Measurements from ENCODE around the gene ZNF574.

Gene ZNF574

GRCh38 chr19:42042455-42043170, 33.4 kb upstream of the ZNF574 start:
- DNase-seq (ENCODE audit: insufficient read length): no peak
- no peak for FAIRE-seq
- no peak for TF ChIP-seq POLR2A (IDR thresholded peaks at IDR 0.05; ENCODE audit: low read depth, low read length)
- TF ChIP-seq TAF1 (IDR thresholded peaks at IDR 0.05; ENCODE audit: borderline replicate concordance, low read depth, low read length): no peak
- TF ChIP-seq POLR2AphosphoS5 (IDR thresholded peaks at IDR 0.05; ENCODE audit: low read depth, low read length): no peak

GRCh38 chr19:42045575-42045974, 30.4 kb upstream of the ZNF574 start:
- no peak for FAIRE-seq
- TF ChIP-seq POLR2AphosphoS5 (IDR thresholded peaks at IDR 0.05; ENCODE audit: low read depth, low read length) (no peak), POLR2A (IDR thresholded peaks at IDR 0.05; ENCODE audit: low read depth, low read length) (no peak), TAF1 (IDR thresholded peaks at IDR 0.05; ENCODE audit: borderline replicate concordance, low read depth, low read length) (no peak)
- DNase-seq (ENCODE audit: insufficient read length): no peak

GRCh38 chr19:42048992-42049391, 27.0 kb upstream of the ZNF574 start:
- DNase-seq (ENCODE audit: insufficient read length): no peak
- TF ChIP-seq TAF1 (IDR thresholded peaks at IDR 0.05; ENCODE audit: borderline replicate concordance, low read depth, low read length) (no peak), POLR2A (IDR thresholded peaks at IDR 0.05; ENCODE audit: low read depth, low read length) (no peak), POLR2AphosphoS5 (IDR thresholded peaks at IDR 0.05; ENCODE audit: low read depth, low read length) (no peak)
- FAIRE-seq: no peak

GRCh38 chr19:42051166-42052115, 24.5 kb upstream of the ZNF574 start:
- DNase-seq (ENCODE audit: insufficient read length) (no peak), FAIRE-seq (no peak)
- TF ChIP-seq TAF1 (IDR thresholded peaks at IDR 0.05; ENCODE audit: borderline replicate concordance, low read depth, low read length): no peak
- no peak for TF ChIP-seq POLR2AphosphoS5 (IDR thresholded peaks at IDR 0.05; ENCODE audit: low read depth, low read length)
- TF ChIP-seq POLR2A (IDR thresholded peaks at IDR 0.05; ENCODE audit: low read depth, low read length): no peak

- TF ChIP-seq TAF1 (IDR thresholded peaks at IDR 0.05; ENCODE audit: borderline replicate concordance, low read depth, low read length) (no peak), POLR2AphosphoS5 (IDR thresholded peaks at IDR 0.05; ENCODE audit: low read depth, low read length) (no peak), POLR2A (IDR thresholded peaks at IDR 0.05; ENCODE audit: low read depth, low read length) (no peak)
- no peak for DNase-seq (ENCODE audit: insufficient read length)
- FAIRE-seq: no peak
Measured at GRCh38 chr19:42052241-42052863, 23.6 kb upstream of the ZNF574 start.

GRCh38 chr19:42053037-42053935, 22.7 kb upstream of the ZNF574 start:
- DNase-seq (ENCODE audit: insufficient read length) (no peak), FAIRE-seq (peak; percentile 27)
- TF ChIP-seq TAF1 (IDR thresholded peaks at IDR 0.05; ENCODE audit: borderline replicate concordance, low read depth, low read length) (no peak), POLR2AphosphoS5 (IDR thresholded peaks at IDR 0.05; ENCODE audit: low read depth, low read length) (no peak), POLR2A (IDR thresholded peaks at IDR 0.05; ENCODE audit: low read depth, low read length) (no peak)

- FAIRE-seq (no peak), DNase-seq (ENCODE audit: insufficient read length) (no peak)
- TF ChIP-seq POLR2AphosphoS5 (IDR thresholded peaks at IDR 0.05; ENCODE audit: low read depth, low read length) (no peak), TAF1 (IDR thresholded peaks at IDR 0.05; ENCODE audit: borderline replicate concordance, low read depth, low read length) (no peak), POLR2A (IDR thresholded peaks at IDR 0.05; ENCODE audit: low read depth, low read length) (no peak)
Measured at GRCh38 chr19:42054205-42054604, 21.8 kb upstream of the ZNF574 start.

- FAIRE-seq (no peak), DNase-seq (ENCODE audit: insufficient read length) (no peak)
- no peak for TF ChIP-seq TAF1 (IDR thresholded peaks at IDR 0.05; ENCODE audit: borderline replicate concordance, low read depth, low read length)
- TF ChIP-seq POLR2A (IDR thresholded peaks at IDR 0.05; ENCODE audit: low read depth, low read length): no peak
Measured at GRCh38 chr19:42057846-42058245, 18.1 kb upstream of the ZNF574 start.

GRCh38 chr19:42059196-42059595, 16.8 kb upstream of the ZNF574 start:
- no peak for TF ChIP-seq POLR2A (IDR thresholded peaks at IDR 0.05; ENCODE audit: low read depth, low read length)
- no peak for TF ChIP-seq POLR2AphosphoS5 (IDR thresholded peaks at IDR 0.05; ENCODE audit: low read depth, low read length)
- no peak for TF ChIP-seq TAF1 (IDR thresholded peaks at IDR 0.05; ENCODE audit: borderline replicate concordance, low read depth, low read length)
- DNase-seq (ENCODE audit: insufficient read length): no peak
- FAIRE-seq: no peak

GRCh38 chr19:42060117-42060516, 15.8 kb upstream of the ZNF574 start:
- no peak for DNase-seq (ENCODE audit: insufficient read length)
- no peak for TF ChIP-seq TAF1 (IDR thresholded peaks at IDR 0.05; ENCODE audit: borderline replicate concordance, low read depth, low read length)
- TF ChIP-seq POLR2AphosphoS5 (IDR thresholded peaks at IDR 0.05; ENCODE audit: low read depth, low read length): no peak
- no peak for TF ChIP-seq POLR2A (IDR thresholded peaks at IDR 0.05; ENCODE audit: low read depth, low read length)
- FAIRE-seq: no peak

Data from GM12892 (cell line).